ENCODE measurements around the gene ZNF526.
"Not testable (repeated sequence)": the region's sequence is repeated elsewhere in the genome, so short reads cannot be mapped to it uniquely, and the experiment has no call there.

Gene ZNF526

GRCh38 chr19:42257842-42258241 lies 37.7 kb downstream of the ZNF526 start:
- DNase-seq (ENCODE audit: low read depth in 2 of 2, low spot score in 1 of 2): not testable (repeated sequence)

- DNase-seq (ENCODE audit: low read depth in 2 of 2, low spot score in 1 of 2): no peak
Measured at GRCh38 chr19:42261763-42262162, 41.7 kb downstream of the ZNF526 start.

- not testable (repeated sequence) for DNase-seq (ENCODE audit: low read depth in 2 of 2, low spot score in 1 of 2)
Measured at GRCh38 chr19:42266105-42266504, 46.0 kb downstream of the ZNF526 start.

- not testable (repeated sequence) for DNase-seq (ENCODE audit: low read depth in 2 of 2, low spot score in 1 of 2)
Measured at GRCh38 chr19:42266928-42267603, 47.0 kb downstream of the ZNF526 start.

- no peak for DNase-seq (ENCODE audit: low read depth in 2 of 2, low spot score in 1 of 2)
Measured at GRCh38 chr19:42267644-42268141, 47.6 kb downstream of the ZNF526 start.

GRCh38 chr19:42268142-42268703 lies 48.1 kb downstream of the ZNF526 start:
- DNase-seq (ENCODE audit: low read depth in 2 of 2, low spot score in 1 of 2): peak; percentile 93 to 96

GRCh38 chr19:42268704-42269477 lies 48.8 kb downstream of the ZNF526 start, which contains the start of gene CIC:
Gene CIC (plus strand): TSS chr19:42269252. CDS start chr19:42271784, 2,532 bp downstream.
- peak; percentile 97 for DNase-seq (ENCODE audit: low read depth in 2 of 2, low spot score in 1 of 2)

GRCh38 chr19:42269478-42270345 lies 49.6 kb downstream of the ZNF526 start:
- no peak for DNase-seq (ENCODE audit: low read depth in 2 of 2, low spot score in 1 of 2)

GRCh38 chr19:42270346-42271044 lies 50.4 kb downstream of the ZNF526 start:
- DNase-seq (ENCODE audit: low read depth in 2 of 2, low spot score in 1 of 2): no peak

GRCh38 chr19:42271045-42271419 lies 50.9 kb downstream of the ZNF526 start:
- no peak for DNase-seq (ENCODE audit: low read depth in 2 of 2, low spot score in 1 of 2)

GRCh38 chr19:42271861-42272534 lies 51.9 kb downstream of the ZNF526 start:
- no peak for DNase-seq (ENCODE audit: low read depth in 2 of 2, low spot score in 1 of 2)

- no peak for DNase-seq (ENCODE audit: low read depth in 2 of 2, low spot score in 1 of 2)
Measured at GRCh38 chr19:42272535-42272897, 52.4 kb downstream of the ZNF526 start.

- DNase-seq (ENCODE audit: low read depth in 2 of 2, low spot score in 1 of 2): no peak
Measured at GRCh38 chr19:42272989-42273406, 52.9 kb downstream of the ZNF526 start.

GRCh38 chr19:42273407-42274064 lies 53.4 kb downstream of the ZNF526 start:
- DNase-seq (ENCODE audit: low read depth in 2 of 2, low spot score in 1 of 2): no peak

- no peak for DNase-seq (ENCODE audit: low read depth in 2 of 2, low spot score in 1 of 2)
Measured at GRCh38 chr19:42274065-42274682, 54.1 kb downstream of the ZNF526 start.

GRCh38 chr19:42275103-42275502 lies 55.0 kb downstream of the ZNF526 start:
- DNase-seq (ENCODE audit: low read depth in 2 of 2, low spot score in 1 of 2): no peak

GRCh38 chr19:42275517-42275916 lies 55.4 kb downstream of the ZNF526 start:
- no peak for DNase-seq (ENCODE audit: low read depth in 2 of 2, low spot score in 1 of 2)

- DNase-seq (ENCODE audit: low read depth in 2 of 2, low spot score in 1 of 2): no peak
Measured at GRCh38 chr19:42276284-42276683, 56.2 kb downstream of the ZNF526 start.

- DNase-seq (ENCODE audit: low read depth in 2 of 2, low spot score in 1 of 2): no peak
Measured at GRCh38 chr19:42276821-42277220, 56.7 kb downstream of the ZNF526 start.
